Nucleus accumbens (tissue), 56 donors: ENCODE results near the gene TAPBP.
A peak's percentile ranks its signal among the peaks of the same experiment; 100 is the strongest.
"Not testable (repeated sequence)": the region's sequence is repeated elsewhere in the genome, so short reads cannot be mapped to it uniquely, and the experiment has no call there.

Experiments used
- DNase-seq, 56 donors: peaks; one replicate each; lab custom pipeline; 2025; lab: John Stamatoyannopoulos, UW

Gene TAPBP

GRCh38 chr6:33313709-33314514 lies at the start of gene TAPBP:
Gene TAPBP, minus strand, starts transcription at chr6:33314078. Its CDS starts 37 bp downstream, at chr6:33314041.
- peak in 45 of 56 donors; percentile 26 to 80 (median 47) for DNase-seq

DNA sequence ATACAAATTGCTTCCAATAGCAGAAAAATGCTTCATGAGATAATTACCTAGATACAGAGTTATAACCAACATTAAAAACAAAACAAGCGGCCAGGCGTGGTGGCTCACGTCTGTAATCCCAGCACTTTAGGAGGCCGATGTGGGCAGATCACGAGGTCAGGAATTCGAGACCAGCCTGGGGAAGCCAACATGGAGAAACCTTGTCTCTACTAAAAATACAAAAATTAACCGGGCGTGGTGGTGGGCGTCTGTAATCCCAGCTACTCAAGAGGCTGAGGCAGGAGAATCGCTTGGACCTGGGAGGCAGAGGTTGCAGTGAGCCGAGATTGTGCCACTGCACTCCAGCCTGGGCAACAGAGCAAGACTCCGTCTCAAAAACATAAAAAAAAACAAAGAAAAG lies 49.6 kb upstream of the TAPBP start:
- DNase-seq = not testable (repeated sequence)

DNA sequence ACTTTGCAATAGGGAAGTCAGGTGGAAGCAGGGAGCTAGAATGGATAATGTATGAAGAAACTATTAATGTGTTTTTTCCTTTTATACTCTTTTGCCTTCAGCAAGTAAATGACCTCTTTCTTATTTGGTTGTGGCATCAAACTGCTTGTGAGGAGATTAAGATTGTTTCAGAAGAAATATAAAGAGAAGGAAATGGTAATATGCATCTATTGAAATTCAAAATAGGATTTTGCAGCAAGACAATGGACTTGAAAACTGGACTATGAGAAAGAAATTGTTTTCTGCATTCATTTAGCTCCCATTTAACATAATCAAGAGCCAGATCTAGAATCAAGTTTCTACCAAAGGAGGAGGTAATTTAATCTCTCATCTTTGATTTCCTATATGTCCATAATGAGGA lies 45.5 kb upstream of the TAPBP start:
- no peak for DNase-seq

DNA sequence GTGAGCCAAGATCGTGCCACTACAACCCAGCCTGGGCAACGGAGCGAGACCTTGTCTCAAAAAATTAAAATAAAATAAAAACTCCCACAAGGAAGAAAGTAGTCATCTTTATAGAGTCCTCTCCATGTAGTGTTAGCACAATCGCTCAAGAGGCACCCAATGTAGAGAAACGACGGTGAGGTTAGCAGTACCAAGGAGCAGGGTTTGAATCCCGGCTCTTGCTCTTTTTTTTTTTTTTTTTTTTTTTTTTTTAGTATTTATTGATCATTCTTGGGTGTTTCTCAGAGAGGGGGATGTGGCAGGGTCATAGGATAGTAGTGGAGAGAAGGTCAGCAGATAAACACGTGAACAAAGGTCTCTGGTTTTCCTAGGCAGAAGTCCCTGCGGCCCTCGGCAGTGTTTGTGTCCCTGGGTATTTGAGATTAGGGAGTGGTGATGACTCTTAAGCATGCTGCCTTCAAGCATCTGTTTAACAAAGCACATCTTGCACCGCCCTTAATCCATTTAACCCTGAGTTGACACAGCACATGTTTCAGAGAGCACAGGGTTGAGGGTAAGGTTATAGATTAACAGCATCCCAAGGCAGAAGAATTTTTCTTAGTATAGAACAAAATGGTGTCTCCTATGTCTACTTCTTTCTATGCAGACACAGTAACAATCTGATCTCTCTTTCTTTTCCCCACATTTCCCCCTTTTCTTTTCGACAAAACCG lies 43.4 kb upstream of the TAPBP start:
- DNase-seq = not testable (repeated sequence)

- no peak for DNase-seq
Measured at GRCh38 chr6:33356295-33356694, 42.4 kb upstream of the TAPBP start.

GRCh38 chr6:33355860-33356259 lies 42.0 kb upstream of the TAPBP start:
- not testable (repeated sequence) for DNase-seq

GRCh38 chr6:33347816-33348215 lies 33.9 kb upstream of the TAPBP start:
- no peak for DNase-seq

- not testable (repeated sequence) for DNase-seq
Measured at GRCh38 chr6:33346972-33347371, 33.1 kb upstream of the TAPBP start.

DNA sequence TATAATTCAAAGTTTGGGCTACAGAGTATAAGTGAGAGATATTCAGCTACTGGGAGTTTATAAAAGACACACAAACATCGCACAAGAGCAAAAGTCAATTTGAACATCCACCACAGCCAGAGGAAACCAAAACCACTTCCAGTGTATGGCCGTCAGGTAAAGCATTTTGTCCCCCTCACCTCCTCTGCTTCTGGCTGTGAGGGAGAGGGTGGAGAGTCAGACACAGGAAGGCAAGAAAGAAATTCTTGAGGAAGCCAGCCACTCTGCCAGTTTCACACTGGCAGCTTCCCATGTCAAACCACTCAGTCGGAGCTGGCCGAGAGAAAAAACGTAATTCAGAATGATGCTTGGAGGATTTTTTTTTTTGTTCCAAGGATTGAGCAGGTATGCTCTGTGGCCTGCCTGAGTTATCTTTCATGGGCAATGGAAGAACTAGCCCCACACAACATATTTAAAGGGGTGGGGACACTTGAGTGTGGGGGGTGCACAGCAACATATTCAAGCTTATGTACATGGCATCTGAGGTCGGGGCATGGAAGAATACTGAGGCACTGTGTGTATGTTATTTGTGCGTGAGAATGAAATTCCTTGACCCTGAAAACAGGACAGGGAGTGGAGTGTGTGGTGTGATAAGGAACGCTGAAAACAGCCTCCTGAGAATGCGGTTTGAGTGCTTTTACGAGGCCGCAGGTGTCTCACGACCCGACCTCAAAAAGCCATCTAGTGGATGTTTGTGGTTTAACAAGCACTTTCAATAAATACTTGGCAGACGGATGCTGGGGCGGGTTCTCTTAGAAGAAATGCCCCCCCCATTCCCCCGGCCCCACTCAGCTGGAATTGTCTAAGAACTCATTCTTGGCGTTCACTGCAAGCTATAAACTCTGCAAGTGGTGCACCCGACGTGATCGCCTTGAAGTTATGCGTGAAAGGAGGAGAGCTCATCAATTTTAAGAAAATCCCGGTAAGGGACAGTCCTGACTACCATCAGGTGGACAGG lies 31.1 kb upstream of the TAPBP start:
- peak in 30 of 56 donors; percentile 2 to 50 (median 6) for DNase-seq

DNA sequence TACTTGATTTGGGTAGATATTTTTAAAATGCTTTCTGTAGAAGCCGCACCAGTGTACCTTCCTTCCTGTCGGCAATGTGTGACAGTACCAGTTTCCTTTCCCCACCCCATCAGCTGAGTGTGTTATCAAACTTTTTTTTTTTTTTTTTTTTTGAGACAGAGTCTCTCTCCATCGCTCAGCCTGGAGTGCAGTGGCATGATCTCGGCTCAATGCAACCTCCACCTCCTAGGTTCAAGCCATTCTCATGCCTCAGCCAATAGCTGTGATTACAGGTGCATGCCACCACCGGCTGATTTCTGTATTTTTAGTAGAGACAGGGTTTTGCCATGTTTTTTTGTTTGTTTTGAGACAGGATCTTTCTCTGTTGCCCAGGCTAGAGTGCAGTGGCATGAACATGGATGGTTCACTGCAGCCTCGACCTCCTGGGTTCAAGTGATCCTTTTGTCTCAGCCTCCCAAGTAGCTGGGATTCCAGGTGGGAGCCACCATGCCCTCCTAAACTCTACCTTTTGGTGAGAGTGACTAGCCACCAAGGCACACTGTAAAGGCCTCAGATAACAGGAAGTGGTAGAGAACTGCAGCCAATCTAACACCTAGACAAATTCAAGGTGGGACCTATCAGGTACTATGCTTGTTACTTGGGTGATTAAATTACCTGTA lies 30.2 kb upstream of the TAPBP start:
- DNase-seq = no peak

- not testable (repeated sequence) for DNase-seq
Measured at GRCh38 chr6:33343606-33343952, 29.7 kb upstream of the TAPBP start.

DNA sequence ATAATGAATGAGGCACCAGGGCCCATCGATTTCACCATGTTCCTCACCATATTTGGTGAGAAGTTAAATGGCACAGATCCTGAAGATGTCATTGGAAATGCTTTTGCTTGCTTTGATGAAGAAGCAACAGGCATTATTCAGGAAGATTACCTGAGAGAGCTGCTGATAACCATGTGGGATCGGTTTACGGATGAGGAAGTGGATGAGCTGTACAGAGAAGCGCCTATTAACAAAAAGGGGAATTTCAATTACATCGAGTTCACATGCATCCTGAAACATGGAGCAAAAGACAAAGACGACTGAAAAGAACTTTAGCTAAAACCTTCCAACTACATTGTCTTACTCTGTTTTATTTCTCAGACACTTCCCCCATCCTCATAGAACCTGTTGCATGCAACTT lies 25.3 kb upstream of the TAPBP start:
- no peak for DNase-seq

GRCh38 chr6:33336495-33336894 lies 22.6 kb upstream of the TAPBP start:
- no peak for DNase-seq

GRCh38 chr6:33335916-33336315 lies 22.0 kb upstream of the TAPBP start:
- no peak for DNase-seq

- no peak for DNase-seq
Measured at GRCh38 chr6:33333666-33334065, 19.8 kb upstream of the TAPBP start.

DNA sequence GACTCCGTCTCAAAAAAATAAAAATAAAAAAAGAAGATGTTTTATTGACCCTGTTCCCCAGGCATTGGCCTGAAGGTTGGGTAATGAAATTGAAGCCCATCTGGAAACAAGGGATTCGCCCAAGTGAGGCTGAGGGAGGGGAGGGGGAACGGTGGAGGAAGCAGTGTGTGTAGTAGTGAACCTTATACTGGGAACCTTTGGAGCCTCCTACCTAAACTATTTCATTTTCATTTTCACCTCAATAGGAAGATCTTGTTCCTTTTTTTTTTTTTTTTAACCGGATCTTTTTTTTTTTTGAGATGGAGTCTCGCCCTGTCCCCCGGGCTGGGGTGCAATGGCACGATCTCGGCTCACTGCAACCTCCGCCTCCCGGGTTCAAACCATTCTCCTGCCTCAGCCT lies 16.9 kb upstream of the TAPBP start:
- no peak for DNase-seq

GRCh38 chr6:33329058-33329457 lies 15.2 kb upstream of the TAPBP start:
- DNase-seq = no peak

DNA sequence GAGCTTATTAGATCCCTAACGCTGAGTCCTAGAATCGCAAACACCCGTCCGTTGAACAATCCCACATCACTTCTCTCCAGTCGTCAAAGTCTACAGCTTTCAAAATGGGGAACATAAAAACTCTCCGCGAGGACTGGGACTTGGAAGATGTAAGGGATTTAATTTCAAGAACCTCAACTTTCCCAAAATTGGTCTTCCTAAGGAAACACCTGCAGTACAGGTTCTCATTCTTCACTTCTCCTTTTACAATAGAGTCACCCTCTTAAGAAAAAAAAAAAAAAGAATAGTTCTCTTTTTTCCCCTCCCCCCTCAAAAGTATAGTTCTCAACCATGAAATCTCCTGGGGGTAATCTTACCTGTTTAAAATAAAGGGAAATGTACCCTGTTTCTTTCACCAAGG lies 10.2 kb upstream of the TAPBP start:
- DNase-seq = no peak

DNA sequence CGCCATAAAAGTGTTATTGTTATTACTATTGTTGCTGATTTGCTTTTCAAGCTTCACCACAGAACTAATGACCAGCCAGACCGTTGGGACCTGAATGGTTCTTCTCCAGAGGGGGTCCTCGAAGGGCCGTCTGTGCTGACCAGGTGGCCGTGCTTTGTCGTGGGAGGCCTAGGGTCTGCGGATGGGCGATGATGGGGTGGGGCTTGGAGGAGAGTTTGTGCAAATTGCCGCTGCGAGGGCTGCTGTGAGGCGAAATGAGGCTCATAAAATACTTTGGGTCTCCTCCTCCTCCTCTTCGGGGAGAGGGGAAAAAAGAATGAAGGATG lies 9.7 kb upstream of the TAPBP start:
- peak in 3 of 56 donors; percentile 28 to 37 (median 36) for DNase-seq

GRCh38 chr6:33321227-33321626 lies 7.3 kb upstream of the TAPBP start:
- DNase-seq = no peak
